Tibial nerve (tissue), 4 donors: ENCODE data around the gene BCAS3.

Experiments used
- CTCF ChIP-seq, 5 experiments: fragments of 200-600 bp in 3 of 5; fragments of 450-650 bp in 2 of 5; sonication (generic) in 3 of 5; IDR thresholded peaks; one replicate each; pipeline ENCODE4 v1.5.1; 2016 to 2019; ENCODE audit warnings: antibody characterized with exemption in 5 of 5, mild to moderate bottlenecking in 3 of 5, moderate library complexity in 2 of 5
- EP300 ChIP-seq, 2 donors: sonication (generic); formaldehyde crosslinking; IDR thresholded peaks; one replicate each; pipeline ENCODE4 v1.6.1; 2017; ENCODE audit warnings: antibody characterized with exemption in 2 of 2, mild to moderate bottlenecking in 1 of 2
- POLR2A ChIP-seq, 2 donors: fragments of 450-650 bp; IDR thresholded peaks; one replicate each; pipeline ENCODE4 v1.6.1; 2017; ENCODE audit warnings: antibody characterized with exemption in 2 of 2, mild to moderate bottlenecking in 2 of 2, moderate library complexity in 2 of 2

- TF ChIP-seq POLR2A (IDR thresholded peaks at IDR 0.05) (no peak), CTCF (IDR thresholded peaks at IDR 0.05) (no peak), EP300 (IDR thresholded peaks at IDR 0.05) (no peak)
Measured at GRCh38 chr17:60900688-60901087, 223.0 kb downstream of the BCAS3 start.
